ENCODE data around the gene DGKA.
"Not testable (repeated sequence)": the region's sequence is repeated elsewhere in the genome, so short reads cannot be mapped to it uniquely, and the experiment has no call there.

Gene DGKA
- 107 to 512 reads per million in 2 experiments for total RNA-seq

DNA sequence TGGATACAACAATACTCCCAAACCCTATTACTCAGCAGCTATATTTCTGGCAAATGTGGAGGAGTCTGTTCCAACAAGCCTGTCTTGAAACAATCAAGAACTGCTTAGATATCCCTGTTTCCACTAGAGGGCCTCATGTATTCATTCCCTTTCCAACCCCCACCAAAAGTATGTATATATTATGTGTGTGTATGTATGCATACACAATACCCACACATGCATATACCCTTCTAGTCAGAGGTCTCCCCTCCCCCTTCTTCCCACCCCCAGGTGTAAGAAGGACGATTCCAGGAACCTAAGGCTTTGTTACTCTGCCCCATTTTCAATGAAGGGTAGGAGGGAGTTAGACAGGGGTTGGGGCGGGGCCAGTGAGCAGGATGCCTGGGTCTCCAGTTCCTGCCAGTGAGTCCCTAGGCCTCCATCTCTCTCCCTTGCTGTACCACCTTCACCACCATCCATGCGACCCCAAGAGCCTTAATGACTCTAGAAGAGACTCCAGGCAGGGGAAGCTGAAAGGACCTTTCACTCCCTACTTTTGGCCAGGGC, at the start of gene DGKA:
TSS of gene DGKA (plus strand) at position 392 of the 546 bp plus-strand sequence. CDS start 5,342 bp downstream, outside the sequence.
- DNase-seq (ENCODE audit: low read depth), result peak; percentile 60

GRCh38 chr12:55885113-55885512, 45.8 kb upstream of the DGKA start:
- DNase-seq (ENCODE audit: low read depth), result no peak

DNA sequence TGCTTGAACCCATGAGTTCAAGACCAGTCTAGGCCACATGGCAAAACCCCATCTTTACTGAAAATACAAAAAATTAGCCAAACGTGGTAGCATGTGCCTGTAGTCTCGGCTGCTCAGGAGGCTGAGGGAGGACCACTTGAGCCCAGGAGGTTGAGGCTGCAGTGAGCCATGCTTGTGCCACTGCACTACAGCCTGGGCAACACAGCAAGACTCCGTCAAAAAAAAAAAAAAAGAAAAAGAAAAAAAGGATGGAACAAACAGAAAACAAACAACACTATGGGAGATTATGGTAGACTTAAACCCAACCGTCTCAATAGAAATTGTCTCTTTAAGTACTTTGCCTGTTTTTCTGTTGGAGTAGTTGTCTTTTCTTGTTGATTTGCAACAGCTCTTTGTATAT, 39.7 kb upstream of the DGKA start:
- no peak for DNase-seq (ENCODE audit: low read depth)

DNA sequence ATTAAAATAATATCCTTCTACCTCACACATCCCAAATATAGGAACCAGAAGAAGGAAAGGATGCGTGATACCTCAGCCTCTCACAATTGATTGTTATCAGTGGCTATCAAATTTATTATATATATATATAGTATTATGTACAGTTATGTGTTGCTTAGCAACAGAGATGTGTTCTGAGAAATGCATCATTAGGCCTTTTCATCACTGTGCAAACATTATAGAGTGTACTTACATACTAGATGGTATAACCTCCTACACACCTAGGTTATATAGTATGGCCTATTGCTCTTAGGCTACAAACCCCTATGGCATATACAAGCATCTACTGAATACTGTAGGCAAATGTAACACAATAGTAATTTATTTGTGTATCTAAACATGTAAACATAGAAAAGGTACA, 37.2 kb upstream of the DGKA start:
- DNase-seq (ENCODE audit: low read depth), result no peak

DNA sequence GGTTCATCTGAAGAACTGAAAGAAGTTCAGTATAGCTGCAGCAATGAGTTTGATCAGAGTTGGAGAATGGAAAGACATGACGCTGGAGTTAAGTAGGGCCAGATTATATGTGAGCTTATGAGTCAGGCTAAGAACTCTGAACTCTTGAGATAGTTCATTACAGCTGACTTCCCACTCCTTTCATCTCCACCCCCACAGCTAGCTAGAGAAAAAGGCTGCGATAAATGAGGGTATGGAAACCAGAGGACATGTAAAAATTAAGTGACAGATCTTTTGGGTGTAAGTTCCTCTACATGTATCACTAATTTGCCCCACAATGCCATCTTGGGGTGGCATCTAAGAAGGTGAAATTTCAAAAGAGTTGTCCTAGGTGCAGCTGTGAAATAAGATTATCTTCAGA, 31.9 kb upstream of the DGKA start:
- DNase-seq (ENCODE audit: low read depth), result no peak

DNA sequence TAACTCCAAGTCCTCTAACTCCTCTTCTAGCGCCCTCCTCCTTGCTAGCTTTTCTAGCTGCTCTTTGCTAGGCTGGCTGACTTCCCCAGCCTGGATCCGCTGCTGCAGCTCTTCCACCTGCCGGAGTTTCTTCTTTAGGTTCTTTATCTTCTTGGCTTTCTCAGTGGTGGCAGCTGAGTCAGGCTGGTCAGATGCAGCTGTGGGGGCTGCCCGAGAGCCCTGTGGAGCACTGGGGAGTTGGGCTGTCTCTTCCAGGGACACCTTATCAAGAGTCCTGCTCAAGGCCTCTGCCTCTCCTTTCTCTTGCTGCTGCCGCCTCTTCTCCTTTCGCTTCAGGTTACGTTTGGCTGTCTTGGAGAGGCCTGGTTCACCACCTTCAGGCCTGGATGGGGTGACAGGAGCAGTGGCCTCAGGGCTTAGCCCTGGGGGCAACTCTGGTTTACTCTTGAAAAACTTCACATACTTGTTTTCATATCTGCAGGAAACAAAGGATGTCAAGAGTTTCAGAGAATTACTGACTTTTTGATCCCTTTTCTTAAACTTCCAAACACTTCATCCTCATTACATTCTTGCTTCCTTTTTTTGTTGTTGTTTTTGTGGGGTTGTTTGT, 29.0 kb upstream of the DGKA start:
- DNase-seq (ENCODE audit: low read depth), result no peak

- no peak for DNase-seq (ENCODE audit: low read depth)
These were observed 24.9 kb upstream of the DGKA start for GRCh38 chr12:55906056-55906455.

GRCh38 chr12:55908726-55909512, 22.0 kb upstream of the DGKA start:
- no peak for DNase-seq (ENCODE audit: low read depth)

DNA sequence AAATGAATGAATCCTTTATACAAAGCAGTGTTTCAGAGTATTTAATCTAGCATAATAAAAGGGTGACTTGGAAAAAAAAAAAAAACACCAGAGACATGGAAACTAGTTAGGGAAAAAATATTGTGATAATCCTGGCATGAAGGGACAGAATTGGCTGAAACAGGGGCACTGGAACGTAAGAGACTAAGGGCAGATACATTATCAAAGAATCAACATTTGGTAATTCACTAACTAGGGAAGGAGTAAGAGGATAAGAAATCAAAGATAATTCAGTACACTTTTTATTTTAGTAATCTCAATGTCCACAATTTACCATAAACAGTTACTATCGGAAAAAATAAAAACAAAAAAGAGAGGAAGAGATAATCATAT, 21.5 kb upstream of the DGKA start:
- DNase-seq (ENCODE audit: low read depth), result no peak

GRCh38 chr12:55912908-55913307, 18.1 kb upstream of the DGKA start:
- DNase-seq (ENCODE audit: low read depth), result no peak

GRCh38 chr12:55915482-55915859, 15.5 kb upstream of the DGKA start:
- no peak for DNase-seq (ENCODE audit: low read depth)

GRCh38 chr12:55919032-55919431, 11.9 kb upstream of the DGKA start:
- not testable (repeated sequence) for DNase-seq (ENCODE audit: low read depth)

GRCh38 chr12:55922126-55922525, 8.8 kb upstream of the DGKA start:
- DNase-seq (ENCODE audit: low read depth), result no peak

DNA sequence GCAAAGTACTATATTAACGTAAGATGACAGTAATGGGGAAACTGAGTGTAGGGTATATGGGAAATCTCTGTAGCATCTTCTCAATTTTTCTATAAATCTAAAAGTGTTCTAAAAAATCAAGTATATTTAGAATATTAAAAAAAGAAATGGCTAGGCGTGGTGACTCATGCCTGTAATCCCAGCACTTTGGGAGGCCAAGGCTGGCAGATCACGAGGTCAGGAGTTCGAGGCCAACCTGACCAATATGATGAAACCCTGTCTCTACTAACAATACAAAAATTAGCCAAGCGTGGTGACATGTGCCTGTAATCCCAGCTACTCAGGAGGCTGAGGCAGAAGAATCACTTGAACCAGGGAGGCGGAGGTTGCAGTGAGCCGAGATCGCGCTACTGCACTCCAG, 7.3 kb upstream of the DGKA start:
- DNase-seq (ENCODE audit: low read depth), result not testable (repeated sequence)

DNA sequence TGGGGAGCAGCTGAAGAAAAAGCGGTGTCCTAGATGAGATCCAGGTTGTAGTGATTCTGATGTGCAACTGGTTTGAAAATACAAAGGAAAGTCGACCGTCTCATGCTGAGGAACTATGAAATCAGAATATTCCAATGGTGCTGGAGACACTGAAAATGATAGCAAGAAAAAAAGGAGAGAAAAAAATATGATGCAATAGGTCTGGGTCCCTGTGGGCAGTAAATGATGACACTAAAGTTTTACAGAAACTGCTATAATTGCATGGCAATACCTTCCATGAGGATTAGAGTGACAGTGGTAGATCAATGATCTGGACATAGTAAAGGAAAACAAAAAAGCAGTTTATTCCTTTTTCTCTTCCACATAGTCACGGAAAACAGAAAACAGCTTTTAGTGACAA, 5.6 kb upstream of the DGKA start:
- no peak for DNase-seq (ENCODE audit: low read depth)

DNA sequence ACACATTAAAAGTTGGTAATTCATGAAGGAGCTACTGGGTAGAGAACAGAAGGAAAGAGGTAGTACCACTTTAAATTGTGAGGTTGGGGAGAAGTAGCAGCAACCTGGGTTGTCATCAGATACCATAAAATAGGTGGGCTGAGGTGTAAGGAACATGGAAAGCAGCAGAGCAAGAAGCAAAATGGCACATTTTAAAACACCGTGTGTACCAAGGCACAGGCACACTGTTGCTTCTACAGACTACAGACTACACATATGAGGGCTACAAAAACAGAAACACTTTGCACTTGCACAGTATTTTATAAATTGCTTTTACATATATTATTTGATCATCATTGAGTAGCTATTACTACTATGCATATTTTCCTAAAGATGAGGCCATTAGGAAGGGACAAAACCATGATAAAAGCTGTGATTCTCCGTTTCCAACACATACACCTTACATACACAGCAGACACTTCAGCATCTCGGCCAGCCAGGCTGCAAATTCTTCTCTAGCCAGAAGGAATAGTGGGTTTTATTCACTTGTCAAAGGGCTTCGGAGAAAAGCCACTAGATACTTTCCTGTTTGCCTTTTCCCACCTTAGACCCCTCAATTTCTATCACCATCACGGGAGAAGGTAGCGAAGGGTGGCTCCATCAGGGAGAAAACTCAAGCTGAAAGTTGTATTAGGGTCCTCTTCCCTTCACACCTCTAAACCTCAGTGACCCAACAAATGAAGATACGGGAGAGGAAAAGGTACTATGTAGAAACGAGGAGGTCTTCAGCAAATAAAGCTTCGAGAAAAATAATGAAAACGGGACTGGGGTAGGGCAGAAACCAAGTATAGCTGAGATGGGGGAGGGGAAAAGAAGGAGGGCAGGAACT, 4.9 kb upstream of the DGKA start:
- no peak for DNase-seq (ENCODE audit: low read depth)

GRCh38 chr12:55926738-55927587, 4.0 kb upstream of the DGKA start:
- DNase-seq (ENCODE audit: low read depth), result peak; percentile 85

DNA sequence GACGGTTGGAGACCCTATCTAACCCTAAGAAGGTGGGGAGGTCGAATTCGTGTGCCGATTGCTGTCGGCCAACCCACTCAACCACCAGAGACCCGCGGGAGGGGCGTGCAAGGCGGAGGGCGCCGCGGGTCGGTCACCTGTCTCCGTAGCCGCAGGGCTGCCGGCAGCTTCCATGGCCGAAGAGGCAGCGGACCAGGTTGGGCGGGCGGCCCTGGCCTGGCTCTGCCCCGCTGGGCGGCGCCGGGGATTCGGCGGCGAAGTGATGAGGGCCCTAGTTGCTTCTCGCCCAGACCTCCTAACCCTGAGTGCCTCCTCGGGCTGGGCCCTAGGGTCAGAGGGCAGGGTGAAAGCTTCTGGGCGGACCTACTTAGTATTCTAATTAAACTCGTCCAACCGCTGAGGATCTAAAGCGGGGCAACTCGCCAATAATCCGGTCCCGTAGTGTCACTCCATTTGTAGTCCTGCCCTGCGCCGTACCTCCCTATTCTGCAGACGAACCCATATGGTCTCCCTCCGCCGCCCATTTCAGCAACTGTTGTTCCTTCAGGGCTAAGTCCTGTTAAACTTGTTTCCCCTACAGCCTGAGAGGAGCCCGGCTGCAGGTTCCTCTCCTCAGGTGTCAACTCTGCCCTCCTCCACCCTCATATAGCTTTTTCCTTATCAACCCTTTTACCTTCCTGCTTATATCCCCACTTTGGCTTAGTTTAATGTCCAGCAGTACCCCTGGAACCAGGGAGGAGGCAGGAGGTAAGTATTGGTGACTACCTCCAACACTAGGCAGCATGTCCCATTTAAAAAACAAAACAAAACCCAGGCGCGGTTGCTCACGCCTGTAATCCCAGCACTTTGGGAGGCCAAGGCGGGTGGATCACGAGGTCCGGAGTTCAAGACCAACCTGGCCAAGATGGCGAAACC, 3.1 kb upstream of the DGKA start, which contains the start of gene PYM1:
TSS of gene PYM1 (minus strand) at position 307 of the 915 bp plus-strand sequence. CDS start at position 174, 133 bp downstream.
- DNase-seq (ENCODE audit: low read depth), result peak; percentile 42

GRCh38 chr12:55929306-55929791, 1.6 kb upstream of the DGKA start:
- peak; percentile 87 for DNase-seq (ENCODE audit: low read depth)

- DNase-seq (ENCODE audit: low read depth), result no peak
These were observed 386 bp downstream of the DGKA start for GRCh38 chr12:55931317-55931779.

Data from T follicular helper cell (primary cell).